Transverse colon (tissue), 4 donors: ENCODE data around the gene UBASH3B. TPM values are rescaled to one million over a fixed set of nuclear protein-coding genes. Genes with fewer than 3 reads are reported as not detected.
A peak's percentile ranks its signal among the peaks of the same experiment; 100 is the strongest.

Source experiments
- DNase-seq: peaks from one replicate; pipeline ENCODE4 v3.0.0-alpha.2; 2019
- H3K27ac ChIP-seq, 4 donors: fragments of 200-600 bp; sonication (generic); 2 replicates each; pipeline ENCODE4 v1.5.1; 2016 to 2018; ENCODE audit warnings: inconsistent platforms in 4 of 4
- H3K27me3 ChIP-seq: fragments of 200-600 bp; sonication (generic); 2 replicates; pipeline ENCODE4 v1.5.1; 2017; ENCODE audit warnings: inconsistent platforms
- H3K36me3 ChIP-seq, 4 donors: fragments of 200-600 bp; sonication (generic); 2 replicates each; pipeline ENCODE4 v1.5.1; 2017 to 2019; ENCODE audit warnings: inconsistent platforms in 4 of 4
- H3K4me1 ChIP-seq, 4 donors: fragments of 200-600 bp; sonication (generic); 2 replicates each; pipeline ENCODE4 v1.5.1; 2017 to 2020; ENCODE audit warnings: inconsistent platforms in 4 of 4
- H3K4me3 ChIP-seq, 4 donors: fragments of 200-600 bp; sonication (generic); 1 replicate in 1 of 4; 2 replicates in 3 of 4; pipeline versions ENCODE4 v1.5.1 to v1.6.1; 2017 to 2019; ENCODE audit warnings: inconsistent platforms in 4 of 4
- H3K9me3 ChIP-seq, 2 donors: fragments of 200-600 bp; sonication (generic); 2 replicates each; pipeline ENCODE4 v1.5.1; 2017 to 2019; ENCODE audit warnings: inconsistent platforms in 2 of 2
- EP300 ChIP-seq: sonication (generic); formaldehyde crosslinking; IDR thresholded peaks from one replicate; pipeline ENCODE4 v1.6.1; 2017; ENCODE audit warnings: antibody characterized with exemption, low read depth
- POLR2A ChIP-seq: fragments of 450-650 bp; IDR thresholded peaks from one replicate; pipeline ENCODE4 v1.6.1; 2016; ENCODE audit warnings: antibody characterized with exemption, mild to moderate bottlenecking, moderate library complexity
- POLR2AphosphoS5 ChIP-seq, 3 donors: sonication (generic); formaldehyde crosslinking; IDR thresholded peaks; one replicate each; pipeline ENCODE4 v1.6.1; 2016; ENCODE audit warnings: antibody characterized with exemption in 3 of 3
- WGBS, 2 donors: methylation state at CpG; one replicate each; pipeline ENCODE4 v1.1.5; 2018; ENCODE audit warnings: low coverage in 1 of 2; 5-methylcytosine and 5-hydroxymethylcytosine counted together
- in situ Hi-C, 4 donors: fragments of 200-750 bp; cut with MboI; loops; one replicate each; pipeline versions ENCODE4 v1.15.0 to v1.15.1; 2017; ENCODE audit warnings: low sequenced_read_pairs in 3 of 4, low pct_ligation_motif_present in 1 of 4, low pct_unique_long_range_greater_than_20kb in 1 of 4
- intact Hi-C: fragments of 100-400 bp; cut with DNase I; formaldehyde crosslinking; loops from one replicate; pipeline ENCODE4 v1.15.1; 2023; ENCODE audit warnings: low total_unique reads
- total RNA-seq, 4 donors: library from RNA; depleted of rRNA; stranded (reverse); fragments of >200 nt; gene quantifications; one replicate each; pipeline ENCODE4 v1.1.0, GENCODE V29; 2016
- TF ChIP-seq, protein P1 (sequence below), 5 experiments: fragments of 200-600 bp in 3 of 5; fragments of 450-650 bp in 2 of 5; sonication (generic) in 3 of 5; IDR thresholded peaks; 1 replicate in 2 of 5; 2 replicates in 3 of 5; pipeline ENCODE4 v1.5.1; 2016 to 2017; ENCODE audit warnings: antibody characterized with exemption in 5 of 5, inconsistent platforms in 3 of 5, mild to moderate bottlenecking in 2 of 5, moderate library complexity in 1 of 5

The UBASH3B gene
- total RNA-seq, 4 donors from 2014 or later: 2.0 to 101 (median 17.0) TPM

DNA sequence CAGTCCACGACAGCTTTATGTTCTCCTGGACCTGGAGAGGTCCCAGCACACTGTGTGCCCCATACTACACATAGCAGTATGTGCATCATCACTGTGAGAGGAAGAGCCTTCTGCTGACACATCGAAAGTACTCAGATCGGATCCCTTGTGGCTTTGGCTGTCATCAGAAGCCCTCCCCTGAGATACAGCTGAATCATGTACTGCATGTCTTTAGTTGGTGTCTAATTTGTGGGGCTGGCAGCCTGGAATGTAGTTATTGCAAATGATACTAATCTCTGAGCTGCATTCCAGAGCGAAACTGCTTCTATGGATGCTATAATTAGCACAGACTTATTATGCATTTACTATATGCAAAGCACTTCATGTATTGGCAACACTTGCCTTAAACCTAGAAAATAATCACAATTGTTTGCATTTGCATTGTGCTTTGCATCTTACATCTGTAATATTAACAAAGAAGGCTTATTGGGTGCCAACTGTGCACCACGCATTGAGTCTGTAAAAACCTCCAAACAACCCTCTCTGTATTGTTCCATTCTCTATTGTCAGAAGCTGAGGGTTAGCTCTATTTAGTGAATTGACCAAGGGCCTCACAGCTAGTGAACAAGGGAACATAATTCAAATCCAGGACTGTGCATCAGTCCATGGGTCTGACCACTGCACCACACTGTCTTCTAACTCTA lies 93.6 kb downstream of the UBASH3B start:
- no peak overlapping the region for H3K4me3 ChIP-seq

DNA sequence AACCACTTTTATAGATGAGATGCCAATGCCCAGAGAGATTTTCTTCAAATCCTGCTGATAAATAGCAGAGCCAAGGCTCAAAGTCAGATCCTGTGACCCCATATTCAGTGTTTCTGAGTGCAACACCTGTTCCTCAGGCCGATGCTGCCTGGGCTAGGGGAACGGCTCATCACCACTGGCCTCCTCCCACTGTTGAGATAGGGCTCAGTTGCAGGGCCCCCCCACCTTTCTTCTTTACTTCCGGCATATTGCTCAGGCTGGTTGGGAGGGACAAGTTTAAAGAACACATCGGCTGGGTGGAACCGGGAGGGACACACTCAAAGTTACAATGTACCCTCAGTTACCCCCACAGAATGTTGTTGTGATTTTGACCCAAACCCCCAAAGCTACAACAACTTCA lies 94.5 kb downstream of the UBASH3B start:
- no peaks in the 10 kb centered on the region for H3K36me3 ChIP-seq
- in situ Hi-C loops (loop anchor here in 1 of 4 donors (10.0 kb wide), 1 partner anchor 115 kb away; no protein-coding TSS in a partner anchor), intact Hi-C loops (no loop called here)
- peak overlapping the region in 1 of 4 donors; percentile 36 for H3K27ac ChIP-seq
- no peaks in the 10 kb centered on the region for H3K27me3 ChIP-seq
- no peak for DNase-seq
- H3K4me3 ChIP-seq: no peak overlapping the region
- H3K9me3 ChIP-seq: no peaks in the 10 kb centered on the region
- no peak for TF ChIP-seq POLR2AphosphoS5 (IDR thresholded peaks at IDR 0.05)
- TF ChIP-seq POLR2A: no peak
- no peak for TF ChIP-seq EP300
- TF ChIP-seq, protein P1, sequence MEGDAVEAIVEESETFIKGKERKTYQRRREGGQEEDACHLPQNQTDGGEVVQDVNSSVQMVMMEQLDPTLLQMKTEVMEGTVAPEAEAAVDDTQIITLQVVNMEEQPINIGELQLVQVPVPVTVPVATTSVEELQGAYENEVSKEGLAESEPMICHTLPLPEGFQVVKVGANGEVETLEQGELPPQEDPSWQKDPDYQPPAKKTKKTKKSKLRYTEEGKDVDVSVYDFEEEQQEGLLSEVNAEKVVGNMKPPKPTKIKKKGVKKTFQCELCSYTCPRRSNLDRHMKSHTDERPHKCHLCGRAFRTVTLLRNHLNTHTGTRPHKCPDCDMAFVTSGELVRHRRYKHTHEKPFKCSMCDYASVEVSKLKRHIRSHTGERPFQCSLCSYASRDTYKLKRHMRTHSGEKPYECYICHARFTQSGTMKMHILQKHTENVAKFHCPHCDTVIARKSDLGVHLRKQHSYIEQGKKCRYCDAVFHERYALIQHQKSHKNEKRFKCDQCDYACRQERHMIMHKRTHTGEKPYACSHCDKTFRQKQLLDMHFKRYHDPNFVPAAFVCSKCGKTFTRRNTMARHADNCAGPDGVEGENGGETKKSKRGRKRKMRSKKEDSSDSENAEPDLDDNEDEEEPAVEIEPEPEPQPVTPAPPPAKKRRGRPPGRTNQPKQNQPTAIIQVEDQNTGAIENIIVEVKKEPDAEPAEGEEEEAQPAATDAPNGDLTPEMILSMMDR (IDR thresholded peaks at IDR 0.05): no peak
- H3K4me1 ChIP-seq: peaks cover 0 to 3% (median 0%) of the 10 kb centered on the region in 4 donors
- 65 to 93% methylated on average over 4 to 5 of the region's 5 CpGs for WGBS, 2 donors

More for the DNA sequence above, 93.6 kb downstream of the UBASH3B start:
- no peaks in the 10 kb centered on the region for H3K36me3 ChIP-seq
- H3K4me1 ChIP-seq: peaks cover 0 to 3% (median 0%) of the 10 kb centered on the region in 4 donors
- DNase-seq: peak; percentile 49
- peak overlapping the region; percentile 25 to 50 (median 32) for H3K27ac ChIP-seq
- intact Hi-C loops (no loop called here), in situ Hi-C loops (no loop called here)
- no peaks in the 10 kb centered on the region for H3K9me3 ChIP-seq
- no peaks in the 10 kb centered on the region for H3K27me3 ChIP-seq
- TF ChIP-seq, protein P1 (IDR thresholded peaks at IDR 0.05): no peak
- TF ChIP-seq EP300 (peak; percentile 79), POLR2AphosphoS5 (IDR thresholded peaks at IDR 0.05) (peak in 2 of 3 donors; percentile 59 to 71)
- whole genome bisulfite sequencing, 2 donors: 28 to 61% methylated on average over 4 to 5 of the region's 5 CpGs

DNA sequence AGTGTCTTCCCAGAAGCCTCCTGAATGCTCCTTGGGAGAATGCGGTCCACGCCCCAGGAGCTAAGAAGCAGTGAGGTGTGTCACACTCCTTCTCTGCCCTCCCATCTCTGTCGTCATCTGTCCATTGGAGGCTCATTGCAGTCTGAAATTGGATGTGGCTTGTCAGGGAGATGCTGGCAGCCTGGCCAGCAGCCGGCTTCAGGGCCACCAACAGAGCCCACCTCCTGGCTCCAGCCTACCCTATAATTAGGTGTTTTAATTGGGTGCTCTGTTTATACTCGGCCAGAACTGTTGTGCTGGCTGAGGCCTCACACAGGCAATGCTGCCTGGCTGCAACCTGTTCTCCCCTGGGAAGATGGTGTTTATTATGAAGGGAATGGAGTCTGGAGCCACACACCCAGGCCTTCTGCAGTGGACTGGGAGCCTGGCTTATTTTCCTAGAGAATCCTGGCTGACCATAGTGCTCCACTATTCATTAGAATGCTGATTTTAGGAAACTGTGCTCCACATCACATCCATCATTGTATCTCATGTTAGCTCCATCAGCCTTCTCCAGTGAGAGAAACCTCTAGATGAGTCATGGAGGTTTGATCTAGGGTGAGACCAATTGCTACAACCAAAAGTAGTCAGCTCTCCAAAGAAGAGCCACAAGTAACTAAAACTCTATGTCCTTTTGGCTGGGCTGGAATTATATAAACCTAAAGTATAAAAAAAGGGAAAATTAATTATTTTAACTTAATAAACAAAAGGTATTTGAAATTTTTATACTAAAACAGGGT lies 96.0 kb downstream of the UBASH3B start:
- DNase-seq: no peak
- in situ Hi-C loops: loop anchor here in 1 of 4 donors (10.0 kb wide), 1 partner anchor 117 kb away; no protein-coding TSS in a partner anchor
- 93% methylated on average over 5 of the region's 5 CpGs; no CpG with 5 or more reads in 1 of the 2 donors for WGBS, 2 donors

More for the DNA sequence above, 96.0 kb downstream of the UBASH3B start:
- intact Hi-C loops: no loop called here
- no peaks in the 10 kb centered on the region for H3K27me3 ChIP-seq
- peaks cover 0 to 3% (median 0%) of the 10 kb centered on the region in 4 donors for H3K4me1 ChIP-seq
- no peak overlapping the region for H3K4me3 ChIP-seq
- no peak overlapping the region for H3K27ac ChIP-seq
- H3K9me3 ChIP-seq: no peaks in the 10 kb centered on the region
- no peaks in the 10 kb centered on the region for H3K36me3 ChIP-seq
- no peak for TF ChIP-seq EP300
- TF ChIP-seq POLR2A: no peak
- TF ChIP-seq, protein P1 (IDR thresholded peaks at IDR 0.05): no peak
- TF ChIP-seq POLR2AphosphoS5 (IDR thresholded peaks at IDR 0.05): no peak
